HCT116 (cell line): ENCODE results near the gene ZEB2. TPM values are rescaled to one million over a fixed set of nuclear protein-coding genes. Genes with fewer than 3 reads are reported as not detected.

Experiments used
- ATAC-seq: fragments of 200-7000 bp; cut with Tn5 transposase; 2 replicates; pipeline ENCODE4 v1.9.1; 2020; ENCODE audit warnings: mild to moderate bottlenecking, moderate library complexity
- BruUV-seq: library from RNA; stranded (reverse); fragments of 400-500 nt; replicated peaks from 2 replicates; lab custom pipeline; 2021; lab: Mats Ljungman, UMichigan
- CTCF ChIA-PET: fragments of 300-600 bp; sonication (Branson Sonifier 250); formaldehyde crosslinking; loops from one replicate; lab custom pipeline; 2021; ENCODE audit warnings: antibody characterized with exemption; lab: Charles Lee
- POLR2A ChIA-PET: fragments of 300-600, 350-600 bp; sonication (Branson Sonifier 250); formaldehyde crosslinking; loops from one replicate; lab custom pipeline; 2021; ENCODE audit warnings: antibody characterized with exemption; lab: Charles Lee
- RAD21 ChIA-PET, 2 experiments: fragments of 300-600 bp; sonication (Branson Sonifier 250); formaldehyde crosslinking; loops; one replicate each; lab custom pipeline; 2023; ENCODE audit warnings: low total read pairs in 2 of 2; ENCODE audit not compliant: uncharacterized antibody in 2 of 2, unreplicated experiment in 2 of 2, low non-redundant PET in 1 of 2; lab: Charles Lee
- DNase-seq: peaks from one replicate; pipeline ENCODE4 v3.0.0-alpha.2; 2010; ENCODE audit warnings: low read depth, low spot score
- H2AFZ ChIP-seq: fragments of 200-600 bp; shearing (Covaris generic), sonication (generic); 2 replicates; pipeline ENCODE4 v1.6.1; 2017; ENCODE audit warnings: low read depth, mixed run types, mixed read lengths, antibody characterized with exemption, low read length; ENCODE audit not compliant: poor library complexity, severe bottlenecking
- H3K27ac ChIP-seq: 2 replicates; pipeline ENCODE4 v1.5.1; 2012; ENCODE audit warnings: low read depth, low read length
- H3K27me3 ChIP-seq: fragments of 200-600 bp; sonication (generic); 2 replicates; pipeline ENCODE4 v1.6.1; 2016; ENCODE audit warnings: mixed run types, low read length, mixed read lengths; ENCODE audit not compliant: insufficient read depth
- H3K36me3 ChIP-seq, 2 experiments: fragments of 200-500 bp in 1 of 2; fragments of 200-600 bp in 1 of 2; sonication (Bioruptor generic) in 1 of 2; sonication (generic) in 1 of 2; 2 replicates each; pipeline versions ENCODE4 v1.5.1 to v1.6.1; 2014 to 2016; ENCODE audit warnings: low read length in 2 of 2, inconsistent platforms in 1 of 2, mixed read lengths in 1 of 2, mixed run types in 1 of 2; ENCODE audit not compliant: insufficient read depth in 2 of 2, control insufficient read depth in 1 of 2
- H3K4me1 ChIP-seq, 2 experiments: fragments of 200-600 bp in 1 of 2; sonication (generic) in 1 of 2; 2 replicates each; pipeline versions ENCODE4 v1.5.1 to v1.6.1; 2012 to 2017; ENCODE audit warnings: low read length in 2 of 2, inconsistent platforms in 1 of 2, mild to moderate bottlenecking in 1 of 2, mixed read lengths in 1 of 2, mixed run types in 1 of 2, moderate library complexity in 1 of 2; ENCODE audit not compliant: insufficient read depth in 2 of 2, control insufficient read depth in 1 of 2
- H3K4me2 ChIP-seq: fragments of 200-600 bp; sonication (generic); 2 replicates; pipeline ENCODE4 v1.6.1; 2017; ENCODE audit warnings: mixed run types, low read length, mixed read lengths
- H3K4me3 ChIP-seq, 2 experiments: fragments of 200-600 bp in 1 of 2; sonication (generic) in 1 of 2; replicated peaks in 1 of 2; 2 replicates each; pipeline ENCODE4 v1.5.1; 2011 to 2016; ENCODE audit warnings: low read length in 2 of 2, control low read depth in 1 of 2, low read depth in 1 of 2, mild to moderate bottlenecking in 1 of 2, mixed read lengths in 1 of 2, mixed run types in 1 of 2
- H3K79me2 ChIP-seq: fragments of 200-600 bp; sonication (generic); 2 replicates; pipeline ENCODE4 v1.6.1; 2017; ENCODE audit warnings: mild to moderate bottlenecking, mixed run types, low read length, moderate library complexity, mixed read lengths; ENCODE audit not compliant: insufficient read depth
- H3K9ac ChIP-seq: fragments of 200-600 bp; sonication (generic); 2 replicates; pipeline ENCODE4 v1.6.1; 2016; ENCODE audit warnings: low read length, mixed read lengths
- H3K9me2 ChIP-seq: fragments of 200-600 bp; sonication (generic), shearing (Covaris generic); 2 replicates; pipeline ENCODE4 v1.6.1; 2017; ENCODE audit warnings: mixed run types, mild to moderate bottlenecking, moderate library complexity; ENCODE audit not compliant: insufficient read depth
- H3K9me3 ChIP-seq, 2 experiments: fragments of 200-500 bp in 1 of 2; fragments of 200-600 bp in 1 of 2; sonication (Bioruptor generic) in 1 of 2; sonication (generic) in 1 of 2; 2 replicates each; pipeline ENCODE4 v1.6.1; 2014 to 2017; ENCODE audit warnings: low read length in 2 of 2, mixed read lengths in 2 of 2, inconsistent platforms in 1 of 2, low read depth in 1 of 2, mild to moderate bottlenecking in 1 of 2, mixed run types in 1 of 2, moderate library complexity in 1 of 2; ENCODE audit not compliant: control insufficient read depth in 1 of 2, insufficient read depth in 1 of 2
- H4K20me1 ChIP-seq: fragments of 200-600 bp; sonication (generic), shearing (Covaris generic); 2 replicates; pipeline ENCODE4 v1.6.1; 2017; ENCODE audit warnings: mixed run types, mild to moderate bottlenecking, moderate library complexity; ENCODE audit not compliant: insufficient read depth
- ATF3 ChIP-seq: IDR thresholded peaks from 2 replicates; pipeline ENCODE4 v1.6.1; 2012
- CEBPB ChIP-seq: IDR thresholded peaks from 2 replicates; pipeline ENCODE4 v1.6.1; 2012; ENCODE audit warnings: low read depth
- POLR2AphosphoS5 ChIP-seq: IDR thresholded peaks from 2 replicates; pipeline ENCODE4 v1.6.1; 2011; ENCODE audit warnings: mild to moderate bottlenecking, low read depth, low read length, moderate library complexity
- RAD21 ChIP-seq: IDR thresholded peaks from 2 replicates; pipeline ENCODE4 v1.6.1; 2012; ENCODE audit warnings: low read depth, mild to moderate bottlenecking
- SP1 ChIP-seq: IDR thresholded peaks from 2 replicates; pipeline ENCODE4 v1.6.1; 2012; ENCODE audit warnings: low read depth
- SRF ChIP-seq: IDR thresholded peaks from 2 replicates; pipeline ENCODE4 v1.6.1; 2012; ENCODE audit warnings: low read depth
- TCF7L2 ChIP-seq: IDR thresholded peaks from 2 replicates; pipeline ENCODE4 v1.7.0; 2011; ENCODE audit warnings: borderline replicate concordance, inconsistent platforms; ENCODE audit not compliant: insufficient read depth, insufficient read length; ENCODE audit errors: extremely low read depth
- YY1 ChIP-seq: IDR thresholded peaks from 2 replicates; pipeline ENCODE4 v1.6.1; 2011; ENCODE audit warnings: low read length, low read depth, moderate library complexity, mild to moderate bottlenecking; ENCODE audit not compliant: insufficient replicate concordance; ENCODE audit errors: extremely low read depth
- ZBTB33 ChIP-seq: IDR thresholded peaks from 2 replicates; pipeline ENCODE4 v1.6.1; 2011; ENCODE audit warnings: mild to moderate bottlenecking, low read length, moderate library complexity; ENCODE audit not compliant: insufficient replicate concordance; ENCODE audit errors: extremely low read depth
- intact Hi-C: fragments of 100-400 bp; cut with micrococcal nuclease; formaldehyde crosslinking; loops from 2 replicates; pipeline ENCODE4 v1.10.0; 2022
- total RNA-seq: library from RNA; stranded (reverse); gene quantifications from one replicate; pipeline ENCODE4 v1.2.1, GENCODE V29; 2021; ENCODE audit not compliant: unreplicated experiment

The ZEB2 gene
- total RNA-seq, 1 experiment from 2014 or later = 0.81 TPM

- H3K9ac ChIP-seq = no peak overlapping the region
- DNase-seq = no peak
- TF ChIP-seq ZBTB33 (no peak), YY1 (no peak), ATF3 (no peak), SP1 (no peak), CEBPB (no peak)
- H3K27ac ChIP-seq = no peak overlapping the region
- no peaks in the 10 kb centered on the region for H4K20me1 ChIP-seq
- no peak overlapping the region for H3K4me3 ChIP-seq
- H3K27me3 ChIP-seq = no peaks in the 10 kb centered on the region
- CTCF ChIA-PET = no interaction called here
- intact Hi-C loops = no loop called here
- no peak overlapping the region for H2AFZ ChIP-seq
- RAD21 ChIA-PET = no interaction called here
- H3K36me3 ChIP-seq = no peaks in the 10 kb centered on the region
- POLR2A ChIA-PET = no interaction called here
- BruUV-seq = no TSS peak
- no peaks in the 10 kb centered on the region for H3K9me3 ChIP-seq
- H3K9me2 ChIP-seq = no peaks in the 10 kb centered on the region
- H3K79me2 ChIP-seq = no peaks in the 10 kb centered on the region
- ATAC-seq = no peak
- H3K4me2 ChIP-seq = no peak overlapping the region
- no peaks in the 10 kb centered on the region for H3K4me1 ChIP-seq
Observed at GRCh38 chr2:144472911-144473310, 47.0 kb downstream of the ZEB2 start.

- CTCF ChIA-PET = no interaction called here
- intact Hi-C loops = no loop called here
- no peaks in the 10 kb centered on the region for H3K9me3 ChIP-seq
- H4K20me1 ChIP-seq = no peaks in the 10 kb centered on the region
- TF ChIP-seq ZBTB33 (no peak), POLR2AphosphoS5 (no peak), ATF3 (no peak), SRF (no peak), SP1 (no peak), RAD21 (no peak), TCF7L2 (no peak)
- RAD21 ChIA-PET = no interaction called here
- H3K4me1 ChIP-seq = no peaks in the 10 kb centered on the region
- POLR2A ChIA-PET = no interaction called here
- H3K36me3 ChIP-seq = no peaks in the 10 kb centered on the region
- no peak for ATAC-seq
- no peak for DNase-seq
- H3K27ac ChIP-seq = no peak overlapping the region
- H3K9me2 ChIP-seq = no peaks in the 10 kb centered on the region
- no peak overlapping the region for H2AFZ ChIP-seq
- H3K79me2 ChIP-seq = no peaks in the 10 kb centered on the region
- no peak overlapping the region for H3K4me3 ChIP-seq
- no peak overlapping the region for H3K4me2 ChIP-seq
- H3K9ac ChIP-seq = no peak overlapping the region
- H3K27me3 ChIP-seq = no peaks in the 10 kb centered on the region
- BruUV-seq = no TSS peak
Observed at GRCh38 chr2:144472046-144472412, 47.9 kb downstream of the ZEB2 start.
